NCI-H1417 (cell line): ENCODE data around the gene PAX3.
A peak's percentile ranks its signal among the peaks of the same experiment; 100 is the strongest.

ENCODE experiments used
- DNase-seq, 3 experiments: peaks; one replicate each; lab custom pipeline; 2025; lab: John Stamatoyannopoulos, UW

Gene PAX3

GRCh38 chr2:222298311-222299150 is at the start of gene PAX3:
Gene PAX3 (minus strand): TSS chr2:222298998. CDS start chr2:222298615, 383 bp downstream.
- DNase-seq: no peak

GRCh38 chr2:222341331-222341730 is 42.5 kb upstream of the PAX3 start:
- DNase-seq: no peak

DNA sequence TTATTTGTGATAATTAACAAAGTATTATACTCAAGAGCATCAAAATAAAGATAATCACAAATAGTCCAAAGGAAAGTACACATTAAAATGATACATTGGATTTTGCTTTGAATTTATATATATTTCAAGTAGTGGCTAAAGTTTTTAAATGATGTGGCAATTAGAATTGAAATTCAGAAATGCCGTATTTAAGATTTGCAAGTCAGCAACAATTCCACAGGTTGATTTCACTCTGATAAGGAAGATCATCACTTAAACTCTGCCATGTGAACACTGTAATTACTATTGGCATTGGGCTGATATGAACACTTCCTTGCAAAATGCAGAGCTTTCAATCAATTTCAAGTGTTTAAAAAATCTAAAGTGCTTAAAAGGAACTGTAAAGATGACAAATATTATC is 39.6 kb upstream of the PAX3 start:
- DNase-seq: no peak

DNA sequence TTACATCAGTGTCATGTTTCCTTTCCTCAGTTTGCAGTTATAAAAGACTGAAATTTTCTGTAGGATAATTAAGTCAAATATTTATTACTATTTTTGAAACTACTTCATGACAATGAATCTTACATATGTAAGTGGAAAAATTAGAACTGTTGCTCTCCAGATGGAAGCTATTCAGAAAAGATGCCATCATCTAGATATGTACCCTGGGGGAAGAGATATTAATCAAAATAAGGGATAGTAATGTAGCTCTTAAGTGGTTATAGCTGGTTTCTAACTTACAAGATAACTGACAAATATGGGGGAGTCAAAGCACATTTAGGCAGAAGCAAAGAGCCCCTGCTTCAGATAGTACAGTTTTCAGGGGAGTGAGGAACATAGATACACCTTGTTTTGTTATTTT is 38.1 kb upstream of the PAX3 start:
- no peak for DNase-seq

DNA sequence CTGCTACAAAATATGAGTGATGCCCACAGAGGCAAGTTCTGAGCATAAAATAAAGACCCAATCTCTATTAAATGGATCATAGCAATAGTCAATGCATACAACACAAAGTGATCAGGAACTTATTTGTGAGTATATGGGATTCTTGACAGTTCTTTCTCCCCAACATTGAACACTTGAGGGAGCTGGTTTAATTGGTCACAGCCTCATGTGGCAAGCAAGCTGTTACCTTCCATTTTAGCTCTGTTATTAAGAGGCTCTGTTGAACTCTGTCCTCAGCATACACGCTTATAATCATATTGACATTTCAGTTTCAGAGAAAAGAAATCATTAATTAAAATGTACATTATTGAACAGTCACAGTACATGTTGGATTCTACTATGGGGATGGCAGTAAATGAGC is 37.6 kb upstream of the PAX3 start:
- peak in 1 of 3 experiments; percentile 32 for DNase-seq

DNA sequence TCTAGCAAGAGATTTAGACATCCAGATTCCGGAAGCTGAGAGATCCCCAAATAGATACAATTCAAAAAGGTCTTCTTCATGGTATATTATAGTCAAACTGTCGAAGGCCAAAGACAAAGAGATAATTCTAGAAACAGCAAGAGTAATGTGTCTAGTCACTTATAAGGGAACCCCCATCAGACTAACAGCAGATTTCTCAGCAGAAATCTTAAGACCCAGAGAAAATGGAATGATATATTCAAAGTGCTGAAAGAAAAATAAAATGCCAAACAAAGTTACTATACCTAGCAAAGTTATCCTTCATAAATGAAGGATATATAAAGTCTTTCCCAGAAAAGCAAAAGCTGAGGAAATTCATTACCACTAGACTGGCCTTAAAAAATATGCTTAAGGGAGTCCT is 36.1 kb upstream of the PAX3 start:
- DNase-seq: no peak

- DNase-seq: no peak
Measured at GRCh38 chr2:222333397-222333796, 34.6 kb upstream of the PAX3 start.

GRCh38 chr2:222332116-222332515 is 33.3 kb upstream of the PAX3 start:
- DNase-seq: no peak

- no peak for DNase-seq
Measured at GRCh38 chr2:222330910-222331309, 32.1 kb upstream of the PAX3 start.

DNA sequence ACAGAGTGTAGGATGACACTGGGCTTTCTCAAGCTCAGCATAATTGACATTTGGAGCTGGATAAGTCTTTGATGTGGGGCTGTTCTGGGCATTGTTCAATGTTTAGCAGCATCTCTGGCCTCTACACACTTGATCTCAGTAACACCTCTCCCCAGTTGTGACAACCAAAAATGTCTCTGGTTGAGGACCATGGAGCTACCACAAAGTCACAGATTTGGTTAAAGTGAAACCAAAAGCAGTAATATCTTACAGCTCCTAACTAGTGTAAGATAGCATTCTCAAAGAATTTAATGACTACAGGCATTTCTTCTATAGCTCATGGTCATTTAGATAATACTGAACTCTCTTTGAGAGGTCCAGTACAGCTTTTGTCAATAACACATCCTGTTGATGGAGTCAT is 23.4 kb upstream of the PAX3 start:
- DNase-seq: no peak

GRCh38 chr2:222320436-222321395 is 21.9 kb upstream of the PAX3 start:
- peak in 2 of 3 experiments; percentile 87 to 91 for DNase-seq

DNA sequence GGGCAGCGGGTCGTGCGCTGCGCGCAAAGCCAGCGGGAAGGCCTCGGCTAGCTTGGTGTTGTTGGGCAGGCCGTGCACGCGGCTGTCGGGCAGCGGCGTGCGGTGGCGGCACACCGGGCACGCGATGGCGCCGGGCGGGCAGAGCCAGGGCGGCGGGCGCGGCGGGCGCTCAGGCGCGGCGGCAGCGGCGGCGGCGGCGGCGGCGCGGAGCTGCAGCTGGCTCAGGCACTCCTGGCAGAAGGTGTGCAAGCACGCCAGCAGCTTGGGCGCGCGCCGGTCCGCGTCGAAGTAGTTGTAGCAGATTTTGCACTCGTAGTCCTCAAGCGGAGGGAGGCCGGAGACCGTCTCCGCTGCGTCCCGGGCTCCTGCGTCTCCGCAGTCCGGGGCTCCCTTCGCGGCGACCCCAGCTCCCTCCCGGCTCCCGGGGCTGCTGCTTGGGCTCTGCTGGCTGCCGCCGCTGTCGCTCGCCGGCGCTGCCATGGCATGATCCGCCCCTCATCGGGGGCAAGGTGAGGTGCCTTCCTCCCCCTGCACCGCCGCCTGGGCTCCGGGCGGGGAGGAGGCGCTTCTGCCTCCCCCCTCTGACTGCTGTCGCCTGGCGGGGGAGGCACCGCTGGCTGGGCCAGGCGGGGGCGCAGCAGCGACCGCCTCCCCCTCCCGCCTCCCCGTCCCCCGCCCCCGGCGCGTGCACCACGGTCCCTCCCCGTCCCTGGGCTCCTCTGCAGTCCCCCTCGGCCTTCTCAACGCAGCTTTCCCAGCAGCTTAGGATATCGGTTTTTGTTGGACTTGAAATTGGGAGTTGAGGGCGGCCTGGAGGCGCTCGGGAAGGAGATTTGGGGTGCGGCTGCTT is 21.0 kb upstream of the PAX3 start:
- peak; percentile 60 to 91 (median 87) for DNase-seq

GRCh38 chr2:222318712-222319585 is 20.2 kb upstream of the PAX3 start:
- peak; percentile 34 to 79 (median 78) for DNase-seq

DNA sequence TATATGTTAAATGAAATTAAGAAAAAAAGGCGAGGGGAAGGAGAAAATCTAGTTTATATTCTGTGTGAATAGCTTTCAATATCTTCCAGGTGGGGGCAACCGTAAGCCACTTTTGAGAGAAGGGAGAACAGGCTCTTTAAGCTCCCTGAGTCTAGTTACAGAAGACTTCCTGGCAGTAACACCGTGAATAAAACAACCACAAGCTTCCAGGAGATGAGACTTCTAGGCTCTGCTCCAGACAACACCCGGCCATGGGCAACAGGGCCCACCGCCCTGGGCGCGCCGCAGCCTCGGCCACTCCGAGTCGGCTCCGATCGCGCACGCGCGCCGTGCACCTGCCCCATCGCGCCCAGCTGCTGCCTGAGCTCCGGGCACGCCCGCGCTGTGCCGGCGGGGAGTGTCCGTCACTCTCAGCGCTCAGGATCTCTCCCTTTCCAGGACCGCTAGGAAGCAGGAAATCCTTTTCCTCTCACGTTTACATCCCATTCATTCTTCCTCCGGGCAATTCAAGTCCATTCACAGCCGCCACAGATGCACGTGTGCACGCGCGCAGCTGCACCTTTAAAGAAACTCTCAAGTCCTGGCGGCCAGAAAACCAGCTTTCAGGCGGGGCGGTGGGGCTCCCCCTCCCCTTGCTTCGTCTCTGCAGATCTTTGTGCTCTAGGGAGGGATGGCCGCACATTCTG is 19.4 kb upstream of the PAX3 start:
- peak; percentile 69 to 93 (median 89) for DNase-seq

DNA sequence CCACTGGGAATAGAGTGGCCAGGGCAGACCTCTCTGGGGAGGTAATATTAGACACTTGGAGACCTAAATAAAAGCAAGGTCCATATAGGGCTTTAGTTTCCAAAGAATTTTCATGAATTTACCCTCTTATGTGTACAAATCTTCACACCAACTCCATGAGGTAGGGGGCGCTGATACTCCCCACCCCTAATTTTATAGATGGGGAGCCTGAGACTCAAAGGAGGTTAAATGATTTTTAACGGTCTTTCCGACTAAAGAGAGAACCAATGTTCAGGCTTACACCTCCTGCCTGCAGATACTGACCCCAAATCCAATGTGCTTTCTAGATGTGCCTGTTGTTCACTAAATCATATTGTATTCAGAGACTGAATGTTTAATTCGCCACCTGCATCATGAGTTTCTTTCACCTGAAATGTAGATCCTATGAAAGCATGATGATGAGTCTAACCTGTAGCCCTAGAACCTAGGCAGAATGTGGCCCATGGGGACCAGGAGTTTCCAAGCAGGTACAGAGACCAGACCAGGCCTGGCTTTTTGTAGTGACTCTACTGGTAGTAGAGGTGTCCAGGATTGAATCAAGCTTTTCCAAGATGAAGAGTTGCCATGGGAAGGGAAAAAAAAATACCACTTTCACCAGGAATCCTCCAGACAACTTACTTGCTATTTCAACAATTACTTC is 16.8 kb upstream of the PAX3 start:
- peak in 1 of 3 experiments; percentile 15 for DNase-seq

DNA sequence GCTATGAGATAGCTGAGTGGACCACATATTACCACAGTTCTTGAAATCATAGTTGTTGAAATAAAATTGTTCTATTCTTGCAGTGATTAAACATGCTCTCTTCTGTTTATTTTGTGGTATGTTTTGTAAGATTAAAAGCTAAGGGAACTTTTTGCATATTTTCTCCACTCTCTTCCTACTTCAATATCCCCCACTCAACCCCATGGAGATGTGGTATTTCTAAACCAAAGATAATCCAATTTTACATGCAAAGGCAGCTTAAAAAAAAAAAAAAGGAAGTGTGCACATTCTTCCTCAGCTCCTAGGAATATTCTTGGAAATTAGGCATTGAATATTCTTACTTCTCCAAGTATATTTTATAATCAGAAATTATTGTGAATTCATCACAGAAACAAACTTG is 15.0 kb upstream of the PAX3 start:
- DNase-seq: no peak

GRCh38 chr2:222311978-222312738 is 13.4 kb upstream of the PAX3 start:
- no peak for DNase-seq

DNA sequence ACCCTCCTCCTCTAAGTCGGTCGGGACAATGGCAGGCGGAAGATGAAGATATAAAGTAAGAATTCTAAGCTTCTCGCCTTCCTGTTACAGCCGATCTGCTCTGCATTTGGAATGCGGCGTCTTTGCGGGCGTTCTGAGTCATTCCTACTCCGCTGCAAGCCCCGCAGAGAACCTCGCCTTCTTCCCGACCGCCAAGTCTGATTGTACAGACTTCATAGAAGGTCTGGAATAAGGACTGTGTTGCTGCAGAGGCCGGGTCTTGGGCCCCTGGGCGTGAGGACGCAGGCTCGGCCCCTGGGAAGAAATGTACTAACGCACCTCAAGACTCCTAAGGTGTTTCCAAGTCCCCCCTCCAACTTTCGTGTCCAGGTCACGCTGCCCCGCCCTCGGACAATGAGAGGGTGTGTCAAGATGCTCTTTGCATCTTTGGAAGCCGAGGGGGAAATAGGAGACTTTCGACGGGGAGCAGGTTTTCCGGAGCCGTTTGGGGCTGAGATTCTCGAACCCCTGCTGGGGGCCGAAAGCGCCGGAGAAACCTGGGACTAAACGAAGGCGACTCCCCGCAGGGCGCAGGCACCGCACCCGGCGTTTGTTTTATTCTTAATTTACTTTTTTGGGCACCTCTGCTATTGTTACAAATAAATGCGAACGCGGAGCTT is 12.7 kb upstream of the PAX3 start:
- no peak for DNase-seq
